Psoas muscle (tissue), 8 donors: ENCODE data around the gene SLC38A1. TPM values are rescaled to one million over a fixed set of nuclear protein-coding genes. Genes with fewer than 3 reads are reported as not detected.

Experiments used
- ATAC-seq, 4 donors: fragments of 200-7000 bp; cut with Tn5 transposase; one replicate each; pipeline ENCODE4 v1.9.1; 2020; ENCODE audit warnings: moderate library complexity in 3 of 4, mild to moderate bottlenecking in 2 of 4
- DNase-seq, 2 donors: peaks; one replicate each; pipeline ENCODE4 v3.0.0-alpha.2; 2020
- H3K27ac ChIP-seq: fragments of 200-600 bp; one replicate; pipeline ENCODE4 v1.8.0; 2022
- H3K27me3 ChIP-seq, 3 donors: fragments of 200-600 bp in 1 of 3; one replicate each; pipeline versions ENCODE4 v1.6.1 to v1.8.0; 2013 to 2022; ENCODE audit warnings: low read length in 2 of 3, mild to moderate bottlenecking in 2 of 3, moderate library complexity in 1 of 3; ENCODE audit not compliant: insufficient read depth in 3 of 3
- H3K36me3 ChIP-seq, 2 donors: fragments of 200-600 bp in 1 of 2; one replicate each; pipeline versions ENCODE4 v1.6.1 to v1.8.0; 2013 to 2022; ENCODE audit warnings: low read depth in 1 of 2, mild to moderate bottlenecking in 1 of 2, moderate library complexity in 1 of 2; ENCODE audit not compliant: insufficient read depth in 1 of 2
- H3K4me1 ChIP-seq: fragments of 200-600 bp; one replicate; pipeline ENCODE4 v1.8.0; 2022
- H3K4me3 ChIP-seq: fragments of 200-600 bp; one replicate; pipeline ENCODE4 v1.8.0; 2022; ENCODE audit warnings: mild to moderate bottlenecking
- H3K9me3 ChIP-seq: fragments of 200-600 bp; one replicate; pipeline ENCODE4 v1.8.0; 2022
- CTCF ChIP-seq: fragments of 200-600 bp; IDR thresholded peaks from one replicate; pipeline ENCODE4 v1.8.0; 2022; ENCODE audit warnings: antibody characterized with exemption
- WGBS, 3 donors: extraction: QIAGEN DNeasy Blood & Tissue Kit; methylation state at CpG; one replicate each; pipeline versions ENCODE4 v1.1.6 to v1.1.7; 2013; 5-methylcytosine and 5-hydroxymethylcytosine counted together
- intact Hi-C, 2 donors: fragments of 100-400 bp; cut with DNase I; formaldehyde crosslinking; loops; one replicate each; pipeline versions ENCODE4 v1.11.0 to v1.14.2; 2022
- polyA plus RNA-seq, 3 donors: library from polyadenylated mRNA; stranded (reverse); fragments of 200-250 nt; gene quantifications; one replicate each; pipeline ENCODE4 v1.2.3, GENCODE V29; 2013
- total RNA-seq, 4 donors: library from RNA; stranded (reverse); fragmentation: NEBNext Ultra II Directional in 2 of 4; extraction: Animal tissue kit (Norgen Biotek cat#: 25700) in 2 of 4; gene quantifications; one replicate each; pipeline versions ENCODE4 v1.2.1 to v1.2.4, GENCODE V29; 2021 to 2023
- donor health status: healthy with polysubstance abuse.
- donor health status: DM: no; HTN: no; CAD: no; lungs with moderate emphysema.
- donor health status: Bipolar disorder and iron deficiency.
- donor health status: healthy.
- donor health status: DM: yes; HTN: yes; CAD: no.
- donor health status: DM: no; HTN: no; CAD: no.
- donor health status: DM: no; HTN: no; CAD: no.
- donor health status: DM: yes; HTN: yes; CAD: no.

SLC38A1 gene
- total and polyA plus RNA-seq, 7 donors: 17.3 to 338 (median 50.6) TPM

- ATAC-seq (no peak), DNase-seq (no peak)
- intact Hi-C loops: no loop called here
- WGBS, 3 donors: 65 to 83% (median 73%) methylated on average over 3 of the region's 3 CpGs
- Histone ChIP-seq H3K36me3 (peaks cover 12 to 13% of the 10 kb centered on the region in 2 donors), H3K4me1 (peaks cover 11% of the 10 kb centered on the region), H3K27ac (no peak overlapping the region), H3K27me3 (no peaks in the 10 kb centered on the region), H3K4me3 (no peak overlapping the region), H3K9me3 (no peaks in the 10 kb centered on the region)
- TF ChIP-seq CTCF: no peak
Measured at GRCh38 chr12:46206471-46206870, 62.4 kb downstream of the SLC38A1 start.

- TF ChIP-seq CTCF: no peak
- H3K4me3 ChIP-seq: no peak overlapping the region
- no peak overlapping the region for H3K27ac ChIP-seq
- peaks cover 13 to 15% of the 10 kb centered on the region in 2 donors for H3K36me3 ChIP-seq
- H3K9me3 ChIP-seq: no peaks in the 10 kb centered on the region
- intact Hi-C loops: no loop called here
- DNase-seq: no peak
- 42 to 59% (median 50%) methylated on average over 2 of the region's 2 CpGs for WGBS, 3 donors
- H3K4me1 ChIP-seq: peaks cover 22% of the 10 kb centered on the region
- H3K27me3 ChIP-seq: no peaks in the 10 kb centered on the region
- ATAC-seq: no peak
Measured at GRCh38 chr12:46205294-46205693, 63.5 kb downstream of the SLC38A1 start.

GRCh38 chr12:46201284-46201789 lies 67.5 kb downstream of the SLC38A1 start:
- Histone ChIP-seq H3K27me3 (no peaks in the 10 kb centered on the region), H3K4me1 (peaks cover 11% of the 10 kb centered on the region), H3K36me3 (peaks cover 20 to 33% of the 10 kb centered on the region in 2 donors), H3K4me3 (no peak overlapping the region), H3K27ac (no peak overlapping the region), H3K9me3 (no peaks in the 10 kb centered on the region)
- intact Hi-C loops: no loop called here
- no peak for ATAC-seq
- no peak for TF ChIP-seq CTCF
- no peak for DNase-seq
- 61 to 87% (median 74%) methylated on average over 5 of the region's 5 CpGs for WGBS, 3 donors

- DNase-seq (no peak), ATAC-seq (peak in 3 of 4 donors; percentile 79 to 86 (median 86))
- no peak overlapping the region for H3K27ac ChIP-seq
- no peaks in the 10 kb centered on the region for H3K27me3 ChIP-seq
- peak overlapping the region; percentile 16 for H3K4me3 ChIP-seq
- H3K9me3 ChIP-seq: no peaks in the 10 kb centered on the region
- 50 to 71% (median 56%) methylated on average over 3 of the region's 3 CpGs for WGBS, 3 donors
- intact Hi-C loops: no loop called here
- peaks cover 24 to 40% of the 10 kb centered on the region in 2 donors for H3K36me3 ChIP-seq
- H3K4me1 ChIP-seq: peaks cover 11% of the 10 kb centered on the region
- TF ChIP-seq CTCF: no peak
Measured at GRCh38 chr12:46200551-46200950, 68.3 kb downstream of the SLC38A1 start.

- no peaks in the 10 kb centered on the region for H3K27me3 ChIP-seq
- no peak overlapping the region for H3K27ac ChIP-seq
- ATAC-seq (no peak), DNase-seq (no peak)
- TF ChIP-seq CTCF: no peak
- no peak overlapping the region for H3K4me3 ChIP-seq
- 81 to 92% (median 85%) methylated on average over 5 of the region's 5 CpGs for WGBS, 3 donors
- peaks cover 24 to 33% of the 10 kb centered on the region in 2 donors for H3K36me3 ChIP-seq
- H3K4me1 ChIP-seq: peaks cover 11% of the 10 kb centered on the region
- no peaks in the 10 kb centered on the region for H3K9me3 ChIP-seq
- intact Hi-C loops: no loop called here
Measured at GRCh38 chr12:46198913-46199312, 69.9 kb downstream of the SLC38A1 start.
